Measurements from ENCODE around the gene LAIR1.
"Not testable (repeated sequence)": the region's sequence is repeated elsewhere in the genome, so short reads cannot be mapped to it uniquely, and the experiment has no call there.

- peak in 4 of 12 donors; percentile 9 to 21 (median 16) for TF ChIP-seq CTCF (IDR thresholded peaks at IDR 0.05)
- not testable (repeated sequence) for TF ChIP-seq POLR2A (IDR thresholded peaks at IDR 0.05)
Measured at GRCh38 chr19:54359149-54359820, 5.4 kb downstream of the LAIR1 start.
